IMR-90 (cell line): ENCODE results near the gene FSIP1. TPM values are rescaled to one million over a fixed set of nuclear protein-coding genes. Genes with fewer than 3 reads are reported as not detected.

Experiments used
- ATAC-seq: fragments of 200-7000 bp; cut with Tn5 transposase; 2 replicates; pipeline ENCODE4 v1.9.1; 2020; ENCODE audit warnings: low read depth, mild to moderate bottlenecking, moderate library complexity
- BruUV-seq: library from RNA; stranded (reverse); fragments of 400-500 nt; replicated peaks from 2 replicates; lab custom pipeline; 2021; lab: Mats Ljungman, UMichigan
- CTCF ChIA-PET: fragments of 300-600 bp; formaldehyde crosslinking; extraction: SDS; loops from one replicate; lab custom pipeline; 2021; ENCODE audit warnings: antibody characterized with exemption; lab: Yijun Ruan, JAX
- POLR2A ChIA-PET: fragments of 300-600 bp; sonication (Branson Sonifier 250); formaldehyde crosslinking; loops from one replicate; lab custom pipeline; 2022; ENCODE audit warnings: antibody characterized with exemption; ENCODE audit not compliant: unreplicated experiment; lab: Charles Lee
- DNase-seq: peaks from one replicate; pipeline ENCODE4 v3.0.0; 2013
- H2AFZ ChIP-seq: replicated peaks from 2 replicates; pipeline ENCODE3; 2013; ENCODE audit warnings: low read length, mild to moderate bottlenecking; ENCODE audit not compliant: poor library complexity
- H2AK5ac ChIP-seq: 2 replicates; pipeline ENCODE4 v1.6.1; 2013; ENCODE audit warnings: low read depth, low read length, inconsistent platforms
- H2AK9ac ChIP-seq: replicated peaks from 2 replicates; pipeline ENCODE3; 2013; ENCODE audit warnings: mild to moderate bottlenecking, low read depth, low read length, moderate library complexity; ENCODE audit not compliant: poor library complexity
- H2BK120ac ChIP-seq: 2 replicates; pipeline ENCODE4 v1.6.1; 2013; ENCODE audit warnings: low read depth, low read length, inconsistent platforms
- H2BK15ac ChIP-seq: 3 replicates; pipeline ENCODE4 v1.6.1; 2013; ENCODE audit warnings: low read depth, low read length, inconsistent platforms
- H2BK20ac ChIP-seq: 2 replicates; pipeline ENCODE4 v1.6.1; 2013; ENCODE audit warnings: low read depth, mild to moderate bottlenecking, inconsistent platforms, low read length, moderate library complexity
- H2BK5ac ChIP-seq: 2 replicates; pipeline ENCODE4 v1.6.1; 2013; ENCODE audit warnings: mild to moderate bottlenecking, low read depth, low read length, inconsistent platforms; ENCODE audit not compliant: poor library complexity, severe bottlenecking
- H3K14ac ChIP-seq: replicated peaks from 2 replicates; pipeline ENCODE4 v1.6.1; 2013; ENCODE audit warnings: low read depth, low read length, inconsistent platforms
- H3K18ac ChIP-seq: 2 replicates; pipeline ENCODE4 v1.6.1; 2013; ENCODE audit warnings: low read depth, low read length, control low read depth
- H3K23ac ChIP-seq: 2 replicates; pipeline ENCODE4 v1.6.1; 2013; ENCODE audit warnings: low read depth, low read length, inconsistent platforms
- H3K27ac ChIP-seq: 2 replicates; pipeline ENCODE4 v1.5.1; 2013; ENCODE audit warnings: mild to moderate bottlenecking, control low read depth, low read length; ENCODE audit not compliant: insufficient read depth
- H3K27me3 ChIP-seq: 2 replicates; pipeline ENCODE4 v1.6.1; 2013; ENCODE audit warnings: low read length; ENCODE audit not compliant: control insufficient read depth, insufficient read depth
- H3K36me3 ChIP-seq: 2 replicates; pipeline ENCODE4 v1.6.1; 2013; ENCODE audit warnings: low read length, mixed read lengths; ENCODE audit not compliant: control insufficient read depth, insufficient read depth
- H3K4ac ChIP-seq: 2 replicates; pipeline ENCODE4 v1.6.1; 2013; ENCODE audit warnings: low read depth, low read length, inconsistent platforms
- H3K4me1 ChIP-seq: 2 replicates; pipeline ENCODE4 v1.6.1; 2013; ENCODE audit warnings: low read length, mixed read lengths; ENCODE audit not compliant: control insufficient read depth, insufficient read depth
- H3K4me2 ChIP-seq: 2 replicates; pipeline ENCODE4 v1.6.1; 2013; ENCODE audit warnings: low read depth, mild to moderate bottlenecking, control low read depth, low read length, moderate library complexity
- H3K4me3 ChIP-seq: 2 replicates; pipeline ENCODE4 v1.5.1; 2013; ENCODE audit warnings: low read depth, mild to moderate bottlenecking, control low read depth, low read length, moderate library complexity; ENCODE audit not compliant: insufficient read depth
- H3K56ac ChIP-seq: 2 replicates; pipeline ENCODE4 v1.6.1; 2013; ENCODE audit warnings: low read length, inconsistent platforms; ENCODE audit not compliant: insufficient read depth; ENCODE audit errors: extremely low read depth
- H3K79me1 ChIP-seq, 2 experiments: 2 replicates each; pipeline ENCODE4 v1.6.1; 2013; ENCODE audit warnings: low read length in 2 of 2, inconsistent platforms in 1 of 2, low read depth in 1 of 2
- H3K9ac ChIP-seq: 2 replicates; pipeline ENCODE4 v1.6.1; 2013; ENCODE audit warnings: low read depth, low read length, control low read depth
- H3K9me1 ChIP-seq: 2 replicates; pipeline ENCODE4 v1.6.1; 2013; ENCODE audit warnings: low read length, inconsistent platforms; ENCODE audit not compliant: insufficient read depth
- H3K9me3 ChIP-seq: 2 replicates; pipeline ENCODE4 v1.6.1; 2013; ENCODE audit warnings: low read length; ENCODE audit not compliant: control insufficient read depth, insufficient read depth
- H4K20me1 ChIP-seq: 2 replicates; pipeline ENCODE4 v1.6.1; 2013; ENCODE audit warnings: low read length, inconsistent platforms; ENCODE audit not compliant: insufficient read depth
- H4K5ac ChIP-seq: 2 replicates; pipeline ENCODE4 v1.6.1; 2013; ENCODE audit warnings: mild to moderate bottlenecking, low read depth, low read length, control low read depth
- H4K8ac ChIP-seq, 2 experiments: 2 replicates each; pipeline ENCODE4 v1.6.1; 2013; ENCODE audit warnings: low read depth in 2 of 2, low read length in 2 of 2, control low read depth in 1 of 2, inconsistent platforms in 1 of 2
- H4K91ac ChIP-seq: 2 replicates; pipeline ENCODE4 v1.6.1; 2013; ENCODE audit warnings: low read depth, low read length, inconsistent platforms; ENCODE audit not compliant: insufficient read depth
- CEBPB ChIP-seq: IDR thresholded peaks from 2 replicates; pipeline ENCODE4 v1.6.1; 2012; ENCODE audit warnings: low read depth, low read length, improper control_type of control experiment
- CHD1 ChIP-seq: IDR thresholded peaks from 2 replicates; pipeline ENCODE4 v1.6.1; 2012; ENCODE audit warnings: low read depth, low read length, improper control_type of control experiment
- MAFK ChIP-seq: IDR thresholded peaks from 2 replicates; pipeline ENCODE4 v1.6.1; 2012; ENCODE audit warnings: low read depth, low read length, improper control_type of control experiment
- MXI1 ChIP-seq: IDR thresholded peaks from 2 replicates; pipeline ENCODE4 v1.6.1; 2012; ENCODE audit warnings: low read depth, mild to moderate bottlenecking, low read length, moderate library complexity, borderline replicate concordance
- NFE2L2 ChIP-seq: fragments of 150-350 bp; IDR thresholded peaks from 2 replicates; pipeline ENCODE4 v1.6.1; 2016; ENCODE audit warnings: low read depth, mild to moderate bottlenecking, low read length
- POLR2A ChIP-seq: IDR thresholded peaks from 2 replicates; pipeline ENCODE4 v1.6.1; 2012; ENCODE audit warnings: mild to moderate bottlenecking, low read depth, low read length
- RAD21 ChIP-seq: IDR thresholded peaks from 2 replicates; pipeline ENCODE4 v1.6.1; 2012; ENCODE audit warnings: low read length, improper control_type of control experiment
- RCOR1 ChIP-seq: IDR thresholded peaks from 2 replicates; pipeline ENCODE4 v1.6.1; 2012; ENCODE audit warnings: mild to moderate bottlenecking, low read length, improper control_type of control experiment; ENCODE audit not compliant: insufficient replicate concordance
- SMC3 ChIP-seq: fragments of 150-350 bp; IDR thresholded peaks from 2 replicates; pipeline ENCODE4 v1.6.1; 2016; ENCODE audit warnings: low read depth, mild to moderate bottlenecking, antibody characterized with exemption, low read length, moderate library complexity
- WGBS, 2 experiments: methylation state at CpG; one replicate each; pipeline versions ENCODE4 v1.1.5 to v1.1.7; 2013; ENCODE audit warnings: missing lambda C conversion rate in 2 of 2; ENCODE audit not compliant: insufficient read length in 1 of 2; ENCODE audit errors: extremely low coverage in 2 of 2; 5-methylcytosine and 5-hydroxymethylcytosine counted together
- dilution Hi-C: fragments of 300-500 bp; cut with HindIII; formaldehyde crosslinking; loops from one replicate; pipeline ENCODE4 v1.14.3; 2018; ENCODE audit warnings: low sequenced_read_pairs; ENCODE audit not compliant: unreplicated experiment
- in situ Hi-C: fragments of 300-500 bp; cut with MboI; formaldehyde crosslinking; loops from 3 replicates; pipeline ENCODE4 v1.14.3; 2019; ENCODE audit warnings: low sequenced_read_pairs, inconsistent platforms, mixed read lengths
- intact Hi-C: fragments of 100-400 bp; cut with micrococcal nuclease; formaldehyde crosslinking; loops from 2 replicates; pipeline ENCODE4 v1.10.0; 2022
- polyA plus RNA-seq, 3 experiments: library from polyadenylated mRNA; depleted of rRNA; stranded (reverse); fragments of >200 nt; gene quantifications; 2 replicates each; pipeline ENCODE4 v1.2.3, GENCODE V29; 2012; ENCODE audit warnings: low replicate concordance in 1 of 3
- total RNA-seq: library from RNA; depleted of rRNA; stranded (reverse); fragments of >200 nt; gene quantifications from 2 replicates; pipeline ENCODE4 v1.2.3, GENCODE V29; 2012
- TF ChIP-seq, protein P1 (sequence below): conservative IDR thresholded peaks from 2 replicates; pipeline ENCODE4 v1.5.1; 2012; ENCODE audit warnings: mild to moderate bottlenecking, low read depth, low read length, improper control_type of control experiment
- TF ChIP-seq, protein P2 (sequence below): fragments of 150-350 bp; IDR thresholded peaks from 2 replicates; pipeline ENCODE4 v1.6.1; 2017; ENCODE audit warnings: mild to moderate bottlenecking, antibody characterized with exemption, low read length, low read depth
- TF ChIP-seq, protein P3 (sequence below): fragments of 150-350 bp; IDR thresholded peaks from 2 replicates; pipeline ENCODE4 v1.6.1; 2016; ENCODE audit warnings: low read depth, mild to moderate bottlenecking, low read length, moderate library complexity, borderline replicate concordance

The FSIP1 gene
- total and polyA plus RNA-seq, 2 of the 4 experiments (the other 2 are of a cell fraction) = 0.10 to 0.18 TPM

DNA sequence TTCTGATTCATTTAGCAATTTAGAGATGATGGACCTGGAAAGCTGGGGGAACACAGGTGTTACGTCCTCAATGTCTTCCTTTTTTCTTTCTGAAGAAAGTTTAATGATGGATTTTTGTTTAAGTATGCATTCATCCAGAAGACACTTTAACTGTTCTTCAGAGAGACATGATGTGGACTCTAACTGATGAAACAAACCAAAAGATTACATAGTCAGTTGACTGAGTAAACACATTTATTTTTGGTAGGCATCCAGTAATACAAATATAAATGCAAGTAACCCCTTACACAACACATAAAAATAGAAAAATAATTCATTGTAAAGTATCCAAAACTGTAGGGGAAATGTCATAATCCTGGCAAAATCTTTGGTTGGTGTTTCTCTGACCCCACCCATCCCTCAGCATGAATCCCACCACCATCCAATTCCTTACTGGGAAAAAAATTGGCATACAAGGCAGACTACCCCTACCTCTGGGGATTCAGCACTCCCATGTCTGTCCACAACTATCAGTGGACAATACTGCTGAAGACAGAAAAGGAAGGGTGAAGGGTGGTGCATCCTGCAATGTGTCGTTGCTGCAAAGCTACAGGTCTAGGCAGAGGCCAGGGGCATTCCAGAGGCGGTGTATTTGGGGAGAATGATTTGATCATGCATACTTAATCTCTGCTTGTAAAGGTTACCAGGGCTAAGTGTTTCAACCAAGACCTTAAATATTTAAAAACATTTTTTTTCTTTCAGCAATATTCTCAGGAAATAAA lies 164.4 kb downstream of the FSIP1 start:
- DNase-seq (no peak), ATAC-seq (peak; percentile 40; the same call in 1 of the 2 replicates)
- H4K91ac ChIP-seq = peak overlapping the region; percentile 70
- intact Hi-C loops (no loop called here), dilution Hi-C loops (no loop called here), in situ Hi-C loops (no loop called here)
- H2BK15ac ChIP-seq = peak overlapping the region; percentile 78; the same call in 2 of the 3 replicates
- H2AFZ ChIP-seq = no peak overlapping the region
- no TSS peak for BruUV-seq
- H3K4me2 ChIP-seq = 0 out of 2 replicates have a peak overlapping the region, but pooled peaks have one; percentile 42
- TF ChIP-seq POLR2A (no peak), CEBPB (no peak), MAFK (no peak), RCOR1 (no peak), MXI1 (no peak), CHD1 (no peak), SMC3 (no peak), RAD21 (no peak), NFE2L2 (no peak)
- TF ChIP-seq, protein P1, sequence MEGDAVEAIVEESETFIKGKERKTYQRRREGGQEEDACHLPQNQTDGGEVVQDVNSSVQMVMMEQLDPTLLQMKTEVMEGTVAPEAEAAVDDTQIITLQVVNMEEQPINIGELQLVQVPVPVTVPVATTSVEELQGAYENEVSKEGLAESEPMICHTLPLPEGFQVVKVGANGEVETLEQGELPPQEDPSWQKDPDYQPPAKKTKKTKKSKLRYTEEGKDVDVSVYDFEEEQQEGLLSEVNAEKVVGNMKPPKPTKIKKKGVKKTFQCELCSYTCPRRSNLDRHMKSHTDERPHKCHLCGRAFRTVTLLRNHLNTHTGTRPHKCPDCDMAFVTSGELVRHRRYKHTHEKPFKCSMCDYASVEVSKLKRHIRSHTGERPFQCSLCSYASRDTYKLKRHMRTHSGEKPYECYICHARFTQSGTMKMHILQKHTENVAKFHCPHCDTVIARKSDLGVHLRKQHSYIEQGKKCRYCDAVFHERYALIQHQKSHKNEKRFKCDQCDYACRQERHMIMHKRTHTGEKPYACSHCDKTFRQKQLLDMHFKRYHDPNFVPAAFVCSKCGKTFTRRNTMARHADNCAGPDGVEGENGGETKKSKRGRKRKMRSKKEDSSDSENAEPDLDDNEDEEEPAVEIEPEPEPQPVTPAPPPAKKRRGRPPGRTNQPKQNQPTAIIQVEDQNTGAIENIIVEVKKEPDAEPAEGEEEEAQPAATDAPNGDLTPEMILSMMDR = no peak
- TF ChIP-seq, protein P2, sequence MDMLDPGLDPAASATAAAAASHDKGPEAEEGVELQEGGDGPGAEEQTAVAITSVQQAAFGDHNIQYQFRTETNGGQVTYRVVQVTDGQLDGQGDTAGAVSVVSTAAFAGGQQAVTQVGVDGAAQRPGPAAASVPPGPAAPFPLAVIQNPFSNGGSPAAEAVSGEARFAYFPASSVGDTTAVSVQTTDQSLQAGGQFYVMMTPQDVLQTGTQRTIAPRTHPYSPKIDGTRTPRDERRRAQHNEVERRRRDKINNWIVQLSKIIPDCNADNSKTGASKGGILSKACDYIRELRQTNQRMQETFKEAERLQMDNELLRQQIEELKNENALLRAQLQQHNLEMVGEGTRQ = no peak
- TF ChIP-seq, protein P3, sequence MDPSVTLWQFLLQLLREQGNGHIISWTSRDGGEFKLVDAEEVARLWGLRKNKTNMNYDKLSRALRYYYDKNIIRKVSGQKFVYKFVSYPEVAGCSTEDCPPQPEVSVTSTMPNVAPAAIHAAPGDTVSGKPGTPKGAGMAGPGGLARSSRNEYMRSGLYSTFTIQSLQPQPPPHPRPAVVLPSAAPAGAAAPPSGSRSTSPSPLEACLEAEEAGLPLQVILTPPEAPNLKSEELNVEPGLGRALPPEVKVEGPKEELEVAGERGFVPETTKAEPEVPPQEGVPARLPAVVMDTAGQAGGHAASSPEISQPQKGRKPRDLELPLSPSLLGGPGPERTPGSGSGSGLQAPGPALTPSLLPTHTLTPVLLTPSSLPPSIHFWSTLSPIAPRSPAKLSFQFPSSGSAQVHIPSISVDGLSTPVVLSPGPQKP = no peak
- H3K27me3 ChIP-seq = no peaks in the 10 kb centered on the region; the same call in 1 of the 2 replicates
- POLR2A ChIA-PET = no interaction called here
- H3K79me1 ChIP-seq = no peaks in the 10 kb centered on the region
- no peaks in the 10 kb centered on the region for H3K9me1 ChIP-seq
- peak overlapping the region; percentile 87 for H2BK120ac ChIP-seq
- no peak overlapping the region for H3K4me3 ChIP-seq
- peaks cover 3% of the 10 kb centered on the region for H3K4me1 ChIP-seq
- H3K18ac ChIP-seq = peak overlapping the region; percentile 72; the same call in 1 of the 2 replicates
- H3K36me3 ChIP-seq = no peaks in the 10 kb centered on the region
- H4K8ac ChIP-seq = peak overlapping the region in 1 of 2 experiments; percentile 69; a peak in 1 of 4 replicates
- peak overlapping the region; percentile 39 for H2BK5ac ChIP-seq
- H3K14ac ChIP-seq = peak overlapping the region; percentile 80
- no peak overlapping the region; the same call in 1 of the 2 replicates for H4K5ac ChIP-seq
- no peak overlapping the region for H3K9ac ChIP-seq
- H3K4ac ChIP-seq = peak overlapping the region; percentile 65; the same call in 1 of the 2 replicates
- no CpG with 5 or more reads among the region's 3 CpGs for WGBS, 2 experiments
- peak overlapping the region; percentile 88; the same call in 1 of the 2 replicates for H3K23ac ChIP-seq
- CTCF ChIA-PET = no interaction called here
- peaks cover 2% of the 10 kb centered on the region; the same call in 1 of the 2 replicates for H3K9me3 ChIP-seq
- H2AK5ac ChIP-seq = peak overlapping the region; percentile 3; the same call in 1 of the 2 replicates
- no peak overlapping the region; the same call in 1 of the 2 replicates for H3K56ac ChIP-seq
- no peak overlapping the region; the same call in 1 of the 2 replicates for H3K27ac ChIP-seq
- no peaks in the 10 kb centered on the region for H4K20me1 ChIP-seq
- H2AK9ac ChIP-seq = peak overlapping the region; percentile 15
- peak overlapping the region; percentile 85 for H2BK20ac ChIP-seq
